HG03460 (cell line): ENCODE measurements around the gene OTX2.

Experiments used
- ATAC-seq: cut with Tn5 transposase; IDR thresholded peaks from one replicate; pipeline ENCODE4 v1.9.1; 2021; ENCODE audit not compliant: unreplicated experiment

The OTX2 gene

GRCh38 chr14:56810147-56810719, at the start of gene OTX2:
OTX2 (minus strand) TSS chr14:56810479; CDS start chr14:56805456, 5,023 bp downstream.
- ATAC-seq = no peak

DNA sequence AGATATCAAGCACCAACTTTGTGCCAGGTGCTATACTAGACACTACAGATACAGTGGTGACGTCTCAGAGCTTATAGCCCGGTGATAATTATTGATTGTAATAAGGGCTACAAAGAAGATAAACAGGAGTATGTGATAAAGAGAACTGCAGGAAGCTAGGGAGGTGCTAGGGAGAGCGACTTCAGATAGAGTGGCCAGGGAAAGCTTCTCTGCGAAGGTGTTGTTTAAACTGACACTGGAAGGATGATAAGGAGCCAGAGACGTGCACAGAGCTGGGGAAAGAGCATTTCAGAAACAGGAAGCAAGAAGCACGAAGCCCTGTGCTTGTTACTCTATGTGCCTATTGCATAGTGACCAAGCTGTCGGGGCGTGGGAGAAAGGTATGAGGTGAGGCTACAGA, 48.1 kb upstream of the OTX2 start:
- ATAC-seq = no peak

DNA sequence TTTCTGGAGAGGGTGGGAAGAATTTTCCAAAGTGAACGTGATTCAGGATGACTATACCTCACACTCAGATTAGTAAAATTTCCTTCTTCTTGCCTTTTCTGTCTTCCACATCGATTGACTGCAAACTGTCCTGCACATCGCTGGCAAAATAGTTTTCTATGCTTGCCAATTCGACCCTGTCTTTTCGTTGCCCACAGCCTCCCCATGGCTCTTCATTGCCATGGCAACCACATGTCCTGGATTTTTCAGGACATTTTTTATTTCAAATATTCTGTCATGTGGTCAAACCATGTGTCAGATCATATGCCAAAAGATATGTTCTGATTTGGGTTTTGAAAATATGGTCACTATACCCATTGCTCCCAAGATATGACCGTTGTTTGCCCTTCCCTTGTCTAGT, 46.9 kb upstream of the OTX2 start:
- ATAC-seq = no peak

DNA sequence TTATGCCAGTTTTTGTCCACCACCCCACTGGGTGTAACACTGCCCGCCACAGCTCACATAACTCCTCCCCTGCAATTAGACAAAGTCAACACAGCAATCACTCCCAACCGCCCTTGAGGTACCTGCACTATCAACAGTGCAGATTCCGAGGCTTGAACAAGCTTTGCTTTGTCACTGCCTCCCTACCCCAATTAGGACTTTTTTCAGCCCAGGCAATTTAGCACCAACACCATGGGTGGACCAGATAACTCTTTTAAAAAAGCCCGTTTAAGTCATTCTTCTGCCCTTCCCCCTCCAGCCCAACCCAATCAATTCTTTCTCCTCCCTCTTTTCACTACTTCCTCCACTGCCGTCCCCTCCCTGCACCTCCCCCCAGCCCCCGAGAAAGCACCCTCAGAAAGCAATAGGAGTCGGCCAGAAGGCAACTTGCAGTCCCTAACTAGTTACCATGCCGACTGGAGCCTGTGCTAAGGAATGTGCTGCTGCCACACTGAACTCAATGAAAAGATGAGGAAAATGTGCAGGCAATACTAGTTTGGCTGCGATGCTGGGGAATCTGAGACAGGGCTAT, 45.7 kb upstream of the OTX2 start:
- no peak for ATAC-seq

- no peak for ATAC-seq
Measured at GRCh38 chr14:56854325-56854724, 44.0 kb upstream of the OTX2 start.

DNA sequence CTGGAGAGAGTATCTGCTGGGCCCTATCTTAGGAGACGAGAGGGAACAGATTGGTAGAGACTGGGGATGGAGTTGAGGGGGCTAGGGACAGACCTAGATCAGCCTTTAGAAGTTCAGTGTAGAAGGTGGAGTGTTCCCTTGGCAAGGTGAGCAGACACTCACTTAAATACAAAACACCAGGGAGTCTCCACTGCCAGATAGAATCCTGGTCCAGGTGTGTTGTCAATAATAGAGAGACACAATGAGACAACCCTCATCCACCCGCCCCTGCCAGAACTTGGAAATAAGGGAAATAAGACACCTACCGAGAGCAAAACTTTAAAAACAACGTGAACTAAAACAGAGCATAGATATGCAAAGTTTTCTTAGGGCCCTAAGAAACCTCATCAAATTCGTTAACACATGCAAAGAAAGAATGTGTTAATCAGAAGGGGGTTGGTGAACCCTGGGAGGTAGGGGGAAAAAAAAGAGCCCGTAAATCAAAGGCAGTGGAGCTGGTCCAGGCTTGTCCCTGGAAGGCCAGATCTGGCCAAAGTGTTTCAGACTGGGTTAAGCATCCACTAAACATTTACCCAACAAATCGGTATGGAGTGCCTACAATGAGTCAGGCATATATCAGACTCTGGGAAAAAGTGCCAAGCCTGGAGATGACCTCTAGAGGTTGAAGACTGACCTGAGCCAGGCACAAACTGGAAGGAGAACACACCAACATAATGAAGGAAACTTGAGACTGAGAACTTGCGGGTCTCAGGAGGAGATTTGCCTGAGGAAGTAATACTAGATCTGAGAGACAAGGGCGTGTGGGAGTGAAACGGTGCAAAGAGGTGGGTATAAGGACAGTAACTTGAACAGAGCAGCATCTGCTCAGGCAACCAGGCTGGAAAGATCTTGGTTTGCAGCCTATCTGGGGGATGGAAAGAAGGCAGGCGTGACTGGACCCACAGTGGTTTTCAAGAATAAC, 37.0 kb upstream of the OTX2 start:
- no peak for ATAC-seq

DNA sequence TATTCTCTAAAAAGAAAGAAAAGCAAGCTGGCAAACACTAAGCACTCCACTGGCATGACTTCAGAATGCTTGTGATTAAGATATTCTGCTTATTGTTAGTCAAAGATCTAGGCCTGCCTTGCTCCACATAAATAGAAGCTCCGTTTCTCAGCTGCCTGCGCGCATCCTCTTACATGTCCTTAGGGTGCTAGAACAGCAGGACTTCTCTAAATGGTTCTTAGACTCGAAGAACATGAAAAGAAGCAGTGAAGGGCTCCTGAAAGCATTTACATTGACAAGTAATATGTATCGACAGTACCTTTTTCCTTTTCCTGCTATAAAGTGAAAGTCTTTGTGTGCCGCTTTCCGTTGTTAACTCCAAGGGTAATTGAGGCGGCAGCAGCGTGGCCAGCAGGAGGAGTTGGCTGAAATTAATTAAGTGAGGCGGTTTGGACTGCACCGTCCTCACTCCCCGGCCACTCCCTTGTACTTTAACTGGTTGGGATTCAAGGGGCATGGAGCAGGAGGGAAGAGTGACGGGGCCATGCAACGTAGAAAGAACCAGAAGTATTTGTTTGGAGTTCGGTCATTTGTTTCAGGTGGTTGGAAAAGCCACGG, 34.2 kb upstream of the OTX2 start:
- no peak for ATAC-seq

DNA sequence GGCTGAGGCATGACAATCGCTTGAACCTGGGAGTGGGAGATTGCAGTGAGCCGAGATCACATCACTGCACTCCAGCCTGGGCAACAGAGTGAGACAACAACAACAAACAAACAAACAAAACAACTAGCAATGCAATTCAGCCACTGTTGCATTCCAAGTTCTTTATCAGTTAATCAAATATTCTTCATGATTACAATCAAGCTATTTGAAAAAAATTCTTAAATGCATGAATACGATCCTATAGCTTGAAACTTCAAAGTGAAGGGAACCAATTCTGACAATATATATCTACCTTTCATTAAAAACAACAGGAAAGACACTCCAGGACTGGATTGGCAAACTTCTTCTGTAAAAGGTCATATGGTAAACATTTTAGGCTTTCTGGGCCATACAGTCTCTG, 31.3 kb upstream of the OTX2 start:
- no peak for ATAC-seq

GRCh38 chr14:56840221-56840620, 29.9 kb upstream of the OTX2 start:
- no peak for ATAC-seq

DNA sequence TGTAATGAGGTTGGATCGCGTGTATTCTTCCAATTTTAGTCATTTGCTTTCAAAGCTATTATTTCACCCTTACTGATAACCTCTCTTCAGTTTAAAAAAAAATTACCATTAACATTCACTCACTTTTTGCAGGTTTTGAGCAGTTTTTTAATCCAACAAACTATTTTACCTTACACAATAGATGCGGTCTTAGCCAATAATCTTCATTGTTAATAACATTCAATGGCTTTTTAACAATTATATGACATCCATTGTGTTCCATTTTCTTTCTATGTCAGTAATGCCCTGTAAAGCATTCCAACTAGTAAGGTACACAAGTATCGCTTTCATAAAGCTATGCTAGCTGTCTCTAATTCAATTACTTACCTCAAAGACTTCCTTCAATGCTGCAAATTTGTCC, 18.9 kb upstream of the OTX2 start:
- no peak for ATAC-seq

- no peak for ATAC-seq
Measured at GRCh38 chr14:56826214-56826613, 15.9 kb upstream of the OTX2 start.

GRCh38 chr14:56821805-56822610, 11.7 kb upstream of the OTX2 start:
- ATAC-seq = no peak

- no peak for ATAC-seq
Measured at GRCh38 chr14:56821177-56821576, 10.9 kb upstream of the OTX2 start.

DNA sequence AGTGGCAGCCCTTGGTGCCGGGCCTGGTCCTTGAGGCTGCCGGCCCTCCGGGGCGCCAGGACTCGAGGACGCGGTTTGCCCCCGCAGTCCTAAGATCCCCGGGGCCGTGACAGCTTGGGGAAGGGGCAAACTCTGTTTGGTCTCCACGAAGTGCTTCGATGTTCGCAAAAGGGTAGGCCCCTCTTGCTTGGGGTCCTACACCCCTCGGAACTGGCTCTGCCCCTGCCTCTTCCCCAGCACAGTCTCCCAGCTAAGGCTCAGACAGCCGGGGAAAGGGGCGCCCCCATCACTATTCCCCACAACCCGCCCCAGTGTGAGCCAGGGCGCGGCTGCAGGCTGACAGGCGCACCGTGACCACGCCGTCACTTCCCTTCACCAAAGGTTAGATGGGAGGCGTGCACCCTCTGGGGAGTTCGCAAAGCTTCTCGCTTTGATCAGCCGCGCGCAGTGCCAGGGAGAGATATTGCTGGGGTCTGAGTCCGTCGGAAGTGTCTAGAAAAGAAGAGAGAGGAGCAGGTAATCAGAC, 7.2 kb upstream of the OTX2 start:
- no peak for ATAC-seq

- ATAC-seq = no peak
Measured at GRCh38 chr14:56816574-56817391, 6.5 kb upstream of the OTX2 start.

DNA sequence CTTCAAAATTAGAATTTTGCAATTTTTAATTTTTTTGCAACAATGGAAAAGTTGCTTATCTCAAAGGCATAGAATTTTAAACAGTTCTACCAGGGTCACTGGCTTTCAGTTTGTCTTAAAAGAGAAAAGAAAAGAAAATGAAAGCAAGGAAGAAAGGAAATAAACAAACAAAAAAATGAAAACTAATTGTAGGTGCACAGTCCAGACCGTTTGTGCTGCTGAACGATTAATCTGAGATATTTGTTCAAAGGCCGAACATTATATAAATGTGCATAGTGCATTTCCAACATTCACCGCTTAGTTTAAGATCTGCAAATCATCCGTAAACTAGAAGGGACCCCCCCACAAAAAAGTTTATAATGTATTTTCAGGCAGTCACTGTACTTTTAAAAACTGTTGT, 5.5 kb upstream of the OTX2 start:
- ATAC-seq = no peak

DNA sequence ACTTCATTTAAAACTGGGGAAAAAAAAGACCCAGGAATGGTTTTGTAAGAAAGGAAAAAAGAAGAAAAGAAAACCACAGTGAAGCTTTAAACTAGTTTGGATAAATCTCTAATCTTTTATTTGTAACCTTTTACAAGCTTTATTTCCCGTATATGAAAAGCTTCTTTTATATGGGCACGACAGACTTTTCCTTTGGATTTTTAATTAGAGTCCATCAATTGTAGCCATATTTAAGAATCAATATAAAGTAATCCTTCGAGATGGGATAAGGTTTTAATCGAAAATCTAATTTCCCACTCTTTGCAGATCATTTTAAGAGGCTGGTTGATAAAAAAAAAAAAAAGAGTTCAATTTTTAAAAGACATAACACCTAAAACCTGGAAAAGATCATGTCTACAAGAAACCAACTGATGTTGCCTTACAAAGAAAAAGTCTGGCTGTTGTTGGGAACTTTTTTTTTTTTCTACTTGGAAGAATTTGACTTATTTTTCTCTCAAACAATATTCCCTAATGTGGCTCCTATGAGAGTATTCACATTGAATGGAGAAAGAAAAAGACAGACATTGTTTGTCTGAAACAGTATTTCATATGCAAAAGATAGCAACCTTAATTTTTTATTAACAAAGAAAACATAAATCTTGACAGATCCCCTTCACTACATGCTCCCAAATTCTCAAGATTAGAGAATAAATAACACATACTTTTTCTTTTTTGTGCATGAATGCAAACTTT, 4.9 kb upstream of the OTX2 start:
- ATAC-seq = no peak

- ATAC-seq = no peak
Measured at GRCh38 chr14:56814519-56814959, 4.3 kb upstream of the OTX2 start.

DNA sequence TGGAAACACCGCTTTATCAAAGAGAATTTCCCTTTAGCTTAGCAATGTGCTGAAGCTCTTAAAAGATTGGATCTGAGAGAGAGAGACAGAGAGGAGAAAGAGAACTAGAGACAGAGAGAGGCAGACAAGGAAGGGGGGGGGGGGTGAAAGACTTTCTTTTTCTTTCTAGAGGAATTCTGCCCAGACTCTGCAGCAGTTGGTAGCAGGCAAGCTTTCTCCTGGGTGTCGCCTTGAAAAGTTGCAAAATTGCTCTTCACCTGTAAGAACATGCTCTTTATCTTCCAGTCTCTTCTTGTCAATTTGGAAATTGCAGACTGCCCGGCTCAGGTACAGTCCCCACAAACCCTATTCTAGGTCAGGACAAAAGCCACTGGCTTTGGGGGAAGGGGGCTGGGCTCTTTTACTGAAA, 2.9 kb upstream of the OTX2 start:
- no peak for ATAC-seq
